Left kidney (tissue), 2 donors: ENCODE results near the gene MYOF. TPM values are rescaled to one million over a fixed set of nuclear protein-coding genes. Genes with fewer than 3 reads are reported as not detected.
"Not testable (repeated sequence)": the region's sequence is repeated elsewhere in the genome, so short reads cannot be mapped to it uniquely, and the experiment has no call there.

Experiments used
- DNase-seq: peaks from one replicate; pipeline ENCODE4 v3.0.0-alpha.2; 2013
- polyA plus RNA-seq: library from polyadenylated mRNA; unstranded; fragments of 120-200 nt; gene quantifications from one replicate; pipeline ENCODE4 v1.2.1, GENCODE V29; 2013; ENCODE audit not compliant: insufficient read length

MYOF gene
- polyA plus RNA-seq, 1 donor, result 29.2 TPM

DNA sequence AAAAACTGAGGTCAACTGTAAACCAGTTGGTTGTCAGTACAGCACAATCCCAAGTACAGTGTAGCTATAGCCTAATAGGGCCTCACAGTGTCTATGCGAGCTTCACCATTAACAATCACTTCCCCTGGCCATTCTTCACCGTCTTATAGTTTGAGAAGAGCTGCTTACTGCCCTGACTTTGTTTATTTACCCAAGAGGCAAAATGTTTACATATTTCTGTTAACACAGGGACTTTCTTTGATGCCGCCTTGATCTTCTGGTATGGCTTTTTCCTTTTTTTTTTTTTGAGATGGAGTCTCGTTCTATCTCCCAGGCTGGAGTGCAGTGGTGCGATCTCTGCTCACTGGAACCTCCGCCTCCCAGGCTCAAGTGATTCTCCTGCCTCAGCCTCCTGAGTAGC lies 3.3 kb downstream of the MYOF start:
- no peak for DNase-seq

DNA sequence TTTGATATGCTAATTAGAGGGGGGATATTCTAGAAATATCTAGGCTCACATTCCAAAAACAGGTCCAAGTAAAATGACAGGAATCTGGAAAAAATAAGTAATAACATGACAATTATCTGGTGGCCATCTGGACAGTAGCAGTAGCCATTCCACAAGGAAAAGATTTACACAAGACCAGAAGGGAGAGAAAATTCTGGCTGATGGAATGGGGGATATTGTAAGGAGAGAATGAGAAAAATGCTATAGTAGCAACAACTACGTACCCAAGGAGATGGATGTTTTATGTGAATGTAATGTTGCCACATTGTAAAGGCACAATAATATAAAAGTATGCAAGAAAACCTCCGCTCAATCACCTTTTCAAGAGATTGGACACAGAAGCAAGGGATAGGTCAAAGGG lies 5.4 kb downstream of the MYOF start:
- DNase-seq, result no peak

- DNase-seq, result no peak
These were observed 6.3 kb downstream of the MYOF start for GRCh38 chr10:93475871-93476270.

- no peak for DNase-seq
These were observed 6.9 kb downstream of the MYOF start for GRCh38 chr10:93475227-93475626.

GRCh38 chr10:93473804-93474472 lies 8.2 kb downstream of the MYOF start:
- no peak for DNase-seq

DNA sequence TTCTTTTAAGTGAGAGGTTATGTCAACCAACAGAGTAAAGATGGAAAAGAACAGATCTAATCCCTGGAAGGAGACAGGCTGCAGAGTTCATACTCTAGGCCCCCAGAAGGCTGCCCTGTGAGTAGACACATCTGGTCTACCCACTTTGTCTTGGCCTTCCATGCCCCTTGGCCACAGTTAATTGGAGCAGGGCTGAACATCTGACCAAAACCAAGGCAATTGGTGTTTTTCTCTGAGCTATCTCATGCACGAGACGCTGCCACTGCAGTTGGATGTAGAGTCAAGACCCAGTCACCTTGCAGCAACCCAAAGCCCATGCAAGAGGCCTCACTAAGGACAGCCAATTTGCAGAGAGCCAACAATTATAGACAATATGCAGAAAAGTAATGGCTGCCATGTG lies 9.0 kb downstream of the MYOF start:
- DNase-seq, result no peak

GRCh38 chr10:93471110-93471651 lies 11.0 kb downstream of the MYOF start:
- DNase-seq, result no peak

DNA sequence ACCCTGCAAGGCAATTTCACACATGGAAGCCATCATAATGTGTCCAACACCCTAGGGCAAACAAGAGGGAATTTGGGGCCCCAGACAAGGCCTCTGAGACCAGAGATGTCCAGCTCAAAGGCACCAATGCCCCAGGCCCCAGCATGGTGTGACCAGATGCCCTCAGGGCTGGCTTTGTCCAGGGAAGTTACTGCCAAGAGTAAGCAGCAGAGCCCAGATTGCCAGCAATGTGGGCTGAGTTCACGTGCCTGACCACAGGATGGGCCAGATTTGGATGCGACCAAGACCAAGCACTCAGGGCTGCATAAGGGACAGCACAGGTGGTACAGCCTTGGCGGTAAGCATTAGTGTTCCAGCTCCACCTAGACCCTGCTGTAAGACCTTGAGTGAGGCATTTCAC lies 12.7 kb downstream of the MYOF start:
- DNase-seq, result no peak

DNA sequence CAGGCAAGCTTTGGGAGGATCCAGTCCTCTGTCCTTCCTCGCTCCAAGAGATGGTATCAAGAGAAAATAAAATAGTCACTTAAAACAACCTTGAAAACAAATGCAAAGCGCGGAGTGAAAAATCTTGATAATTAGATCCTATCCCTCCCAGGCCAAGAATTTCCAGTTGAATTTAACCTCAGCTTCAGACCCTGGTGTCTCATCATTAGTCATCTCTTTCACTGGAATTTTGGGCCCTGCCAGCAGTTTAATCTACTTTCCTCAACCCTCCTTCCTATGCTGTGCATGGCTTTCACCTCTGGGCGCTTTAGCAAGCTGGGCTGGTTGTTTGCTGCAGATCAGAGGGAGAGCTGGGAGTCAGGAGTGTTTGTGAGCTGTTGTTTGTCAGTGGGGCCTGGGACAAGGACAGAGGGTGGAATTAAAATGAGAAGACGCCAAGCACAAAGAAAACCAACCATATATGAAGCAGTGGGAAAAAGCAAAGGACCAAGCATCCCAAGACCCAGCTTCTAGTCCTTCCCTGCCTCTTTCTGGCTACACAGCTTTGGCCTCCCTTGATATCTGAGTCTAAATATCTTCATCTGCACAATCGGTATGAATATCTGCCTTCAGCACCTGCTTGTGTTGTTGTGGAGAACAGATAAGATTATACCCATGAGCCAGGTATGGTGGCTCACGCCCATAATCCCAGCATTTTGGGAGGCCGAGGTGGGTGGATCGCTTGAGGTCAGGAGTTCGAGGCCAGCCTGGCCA lies 13.5 kb downstream of the MYOF start:
- no peak for DNase-seq

GRCh38 chr10:93467635-93468034 lies 14.5 kb downstream of the MYOF start:
- not testable (repeated sequence) for DNase-seq

GRCh38 chr10:93465806-93466675 lies 16.1 kb downstream of the MYOF start:
- DNase-seq, result no peak

GRCh38 chr10:93464776-93465388 lies 17.3 kb downstream of the MYOF start:
- no peak for DNase-seq

GRCh38 chr10:93463723-93464476 lies 18.2 kb downstream of the MYOF start:
- no peak for DNase-seq

DNA sequence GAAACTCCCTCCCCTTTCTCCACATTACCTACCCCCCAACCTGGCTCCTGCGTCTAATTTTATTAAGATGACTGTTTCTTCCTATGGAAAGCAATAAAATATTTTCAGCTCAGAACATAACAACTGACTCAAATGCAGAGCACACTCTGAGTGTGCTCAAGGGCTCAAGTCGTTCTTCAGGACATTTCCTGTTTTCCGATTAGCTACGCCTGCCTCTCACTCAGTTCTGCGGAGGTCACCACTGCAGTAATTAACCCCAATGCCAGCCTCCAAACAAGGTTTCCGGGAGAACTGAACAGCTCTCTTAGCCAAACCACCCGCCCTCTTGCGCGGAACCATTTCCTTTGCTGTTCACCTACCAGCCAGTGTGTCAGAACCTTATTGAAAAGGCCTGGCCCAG lies 19.3 kb downstream of the MYOF start:
- no peak for DNase-seq

- DNase-seq, result no peak
These were observed 19.8 kb downstream of the MYOF start for GRCh38 chr10:93462371-93462770.

- no peak for DNase-seq
These were observed 20.3 kb downstream of the MYOF start for GRCh38 chr10:93461807-93462178.

GRCh38 chr10:93461109-93461806 lies 20.9 kb downstream of the MYOF start:
- DNase-seq, result no peak

DNA sequence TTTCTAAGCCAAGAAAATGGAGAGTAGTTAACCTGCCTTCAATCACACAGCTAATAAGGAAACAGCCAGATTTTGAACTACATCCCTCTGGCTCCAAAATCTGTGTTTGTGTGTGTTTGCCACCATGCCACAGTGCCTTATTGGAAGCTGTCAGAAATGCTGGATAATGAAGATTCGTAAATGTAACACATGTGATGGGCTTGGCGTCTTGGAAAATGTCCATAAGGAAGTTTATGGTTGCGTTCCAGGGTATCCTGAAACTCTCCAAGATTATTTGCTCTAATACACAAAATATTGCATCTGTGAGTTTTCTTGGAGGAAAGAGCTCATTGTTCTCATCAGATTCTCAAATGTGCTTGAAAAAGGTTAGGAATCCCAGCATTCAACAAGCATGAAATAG lies 22.7 kb downstream of the MYOF start:
- DNase-seq, result no peak

- DNase-seq, result peak; percentile 84
These were observed 23.3 kb downstream of the MYOF start for GRCh38 chr10:93458821-93459257.

GRCh38 chr10:93457511-93457910 lies 24.6 kb downstream of the MYOF start:
- no peak for DNase-seq

- DNase-seq, result no peak
These were observed 25.7 kb downstream of the MYOF start for GRCh38 chr10:93456480-93456879.
